ENCODE results near the gene MYL11.
"Not testable (repeated sequence)": the region's sequence is repeated elsewhere in the genome, so short reads cannot be mapped to it uniquely, and the experiment has no call there.

Gene MYL11, protein sequence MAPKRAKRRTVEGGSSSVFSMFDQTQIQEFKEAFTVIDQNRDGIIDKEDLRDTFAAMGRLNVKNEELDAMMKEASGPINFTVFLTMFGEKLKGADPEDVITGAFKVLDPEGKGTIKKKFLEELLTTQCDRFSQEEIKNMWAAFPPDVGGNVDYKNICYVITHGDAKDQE

DNA sequence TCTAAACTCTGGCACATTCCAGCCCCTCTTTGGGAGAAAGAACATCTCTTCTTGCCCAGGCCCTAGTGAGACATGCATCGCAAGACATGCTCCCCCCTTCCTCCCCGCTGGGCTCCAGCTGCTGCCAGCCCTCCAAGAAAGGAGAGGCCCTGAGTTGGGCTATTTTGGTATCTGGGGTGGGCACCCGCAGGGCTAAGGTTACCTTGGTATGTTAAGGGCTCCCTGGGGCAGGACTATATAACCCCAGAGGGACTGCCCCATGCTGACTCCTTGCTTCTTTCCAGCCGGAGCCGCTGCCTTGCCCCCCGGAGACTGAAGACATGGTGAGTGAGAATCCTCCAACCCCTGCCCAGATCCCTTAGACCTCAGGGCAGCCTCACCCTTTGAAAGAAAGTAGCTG lies at the start of gene MYL11:
TSS of gene MYL11 (plus strand) at position 265 of the 400 bp plus-strand sequence. CDS start at position 321, 56 bp downstream.
- no peak for DNase-seq

DNA sequence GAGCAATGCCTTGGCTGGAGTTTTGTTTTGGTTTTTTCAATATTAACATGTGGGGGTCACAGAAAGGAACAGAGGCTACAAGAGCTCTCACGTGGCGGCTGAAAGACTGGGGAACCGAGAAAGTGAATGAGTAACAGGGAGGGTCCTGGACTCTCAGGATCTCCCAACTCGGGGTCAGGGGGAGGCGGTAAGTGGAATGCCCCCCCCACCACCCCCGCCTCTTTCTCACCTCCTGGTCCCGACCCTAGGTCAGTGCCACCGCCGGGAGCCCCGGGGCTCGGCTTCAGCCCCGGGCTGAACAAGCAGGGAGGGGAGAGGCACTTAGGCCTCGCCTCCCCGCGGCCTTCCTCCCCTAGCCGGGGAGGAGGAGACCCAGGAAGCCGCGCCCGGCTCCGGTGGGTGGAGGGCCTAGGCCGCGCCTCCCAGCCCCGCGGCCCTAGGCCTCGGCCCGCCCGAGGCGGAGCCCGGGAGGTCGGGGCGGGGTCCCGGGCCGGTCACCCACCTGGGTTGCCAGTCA lies 40.1 kb upstream of the MYL11 start:
- DNase-seq: peak; percentile 71

GRCh38 chr16:30335028-30335597 lies 39.5 kb upstream of the MYL11 start:
- peak; percentile 69 for DNase-seq

DNA sequence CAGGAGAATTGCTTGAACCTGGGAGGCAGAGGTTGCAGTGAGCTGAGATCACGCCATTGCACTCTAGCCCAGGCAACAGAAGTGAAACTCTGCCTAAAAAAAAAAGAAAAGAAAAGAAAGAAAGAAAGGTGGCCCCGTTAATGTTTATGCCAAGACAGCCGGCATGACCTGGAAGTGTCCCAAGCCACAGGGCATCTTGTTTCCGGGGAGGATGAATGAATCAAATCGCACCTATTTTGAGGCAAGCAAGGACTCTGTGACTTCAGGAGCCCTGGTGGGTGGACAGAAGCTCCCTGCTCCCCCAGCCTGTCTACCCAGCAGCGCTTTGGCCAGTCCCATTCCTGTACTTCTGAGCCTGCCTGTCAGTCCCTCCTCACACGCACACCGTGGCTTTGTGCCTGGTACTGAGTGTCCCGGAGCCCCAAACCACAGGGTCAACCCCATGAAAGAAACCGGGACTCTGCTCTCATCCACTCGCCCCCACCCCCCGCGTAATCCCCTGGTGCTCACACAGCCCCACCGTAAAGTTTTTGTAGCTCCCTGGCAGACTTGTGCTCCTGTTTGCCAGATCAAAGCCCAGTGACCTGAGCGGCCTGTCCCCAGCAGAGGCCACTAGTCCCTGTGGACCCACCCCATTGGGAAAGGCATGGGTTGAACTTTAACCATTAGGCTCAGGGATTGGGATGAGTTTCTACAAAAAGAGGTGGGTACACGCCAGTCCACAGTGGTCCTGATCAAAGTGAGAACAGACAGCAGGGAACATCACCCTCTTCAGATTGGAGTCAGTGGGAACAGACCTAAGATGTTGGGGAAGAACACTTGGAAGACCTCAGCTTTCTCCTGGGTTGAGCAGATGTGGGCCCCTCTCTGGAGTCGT lies 38.8 kb upstream of the MYL11 start:
- no peak for DNase-seq

GRCh38 chr16:30337964-30338357 lies 36.6 kb upstream of the MYL11 start:
- not testable (repeated sequence) for DNase-seq

- not testable (repeated sequence) for DNase-seq
These were observed 35.9 kb upstream of the MYL11 start for GRCh38 chr16:30338715-30339114.

GRCh38 chr16:30340621-30341020 lies 34.0 kb upstream of the MYL11 start:
- no peak for DNase-seq

DNA sequence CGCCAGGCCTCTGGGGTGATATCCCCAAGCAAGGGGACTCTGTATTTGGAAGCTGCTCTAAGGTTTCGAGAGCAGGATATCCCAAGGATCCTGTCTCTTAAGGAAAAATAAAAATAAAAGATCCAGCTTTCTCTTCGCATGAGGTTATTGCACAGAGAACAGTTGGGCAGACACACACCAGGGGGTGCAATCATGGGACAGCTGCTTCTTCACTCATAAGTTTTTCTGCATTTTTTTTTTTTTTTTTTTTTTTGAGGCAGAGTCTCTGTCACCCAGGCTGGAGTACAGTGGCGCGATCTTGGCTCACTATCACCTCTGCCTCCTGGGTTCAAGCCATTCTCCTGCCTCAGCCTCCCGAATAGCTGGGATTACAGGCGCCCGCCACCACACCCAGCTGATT lies 32.6 kb upstream of the MYL11 start:
- DNase-seq: not testable (repeated sequence)

GRCh38 chr16:30342751-30343490 lies 31.7 kb upstream of the MYL11 start:
- DNase-seq: no peak

- not testable (repeated sequence) for DNase-seq
These were observed 31.1 kb upstream of the MYL11 start for GRCh38 chr16:30343491-30343820.

DNA sequence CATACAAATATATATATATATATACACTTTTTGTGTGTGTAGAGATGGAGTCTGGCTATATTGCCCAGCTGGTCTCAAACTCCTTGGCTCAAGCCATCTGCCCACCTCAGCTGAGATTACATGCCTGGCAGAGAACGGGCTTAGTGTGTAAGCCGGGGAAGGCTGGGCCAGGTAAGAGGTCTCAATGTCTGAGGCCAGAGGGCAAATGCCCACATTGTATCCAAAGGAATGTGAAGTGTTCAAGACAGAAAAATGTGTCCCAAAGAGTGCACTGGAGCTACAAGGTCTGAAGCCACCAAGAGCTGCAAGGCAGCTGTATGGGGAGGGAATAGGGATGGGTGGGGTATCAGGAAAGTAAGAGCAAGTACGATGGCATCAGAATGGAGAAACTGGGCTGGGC lies 28.3 kb upstream of the MYL11 start:
- DNase-seq: no peak

DNA sequence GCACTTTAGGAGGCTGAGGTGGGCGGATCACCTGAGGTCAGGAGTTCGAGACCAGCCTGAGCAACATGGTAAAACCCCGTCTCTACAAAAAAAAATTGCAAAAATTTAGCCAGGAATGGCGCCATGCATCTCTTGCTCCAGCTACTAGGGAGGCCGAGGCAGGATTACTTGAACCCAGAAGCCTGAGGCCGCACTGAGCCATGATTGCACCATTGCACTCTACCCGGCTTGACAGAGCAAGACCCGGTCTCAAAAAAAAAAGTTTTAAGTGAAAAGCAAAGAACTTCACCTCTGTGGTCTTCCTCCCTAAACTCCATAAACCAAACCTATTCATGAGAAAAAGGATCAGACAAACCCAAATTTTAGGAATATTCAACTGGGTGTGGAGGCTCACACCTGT lies 26.5 kb upstream of the MYL11 start:
- no peak for DNase-seq

GRCh38 chr16:30348929-30349328 lies 25.7 kb upstream of the MYL11 start:
- DNase-seq: no peak

GRCh38 chr16:30349675-30350074 lies 24.9 kb upstream of the MYL11 start:
- DNase-seq: no peak

- no peak for DNase-seq
These were observed 24.3 kb upstream of the MYL11 start for GRCh38 chr16:30350134-30350871.

DNA sequence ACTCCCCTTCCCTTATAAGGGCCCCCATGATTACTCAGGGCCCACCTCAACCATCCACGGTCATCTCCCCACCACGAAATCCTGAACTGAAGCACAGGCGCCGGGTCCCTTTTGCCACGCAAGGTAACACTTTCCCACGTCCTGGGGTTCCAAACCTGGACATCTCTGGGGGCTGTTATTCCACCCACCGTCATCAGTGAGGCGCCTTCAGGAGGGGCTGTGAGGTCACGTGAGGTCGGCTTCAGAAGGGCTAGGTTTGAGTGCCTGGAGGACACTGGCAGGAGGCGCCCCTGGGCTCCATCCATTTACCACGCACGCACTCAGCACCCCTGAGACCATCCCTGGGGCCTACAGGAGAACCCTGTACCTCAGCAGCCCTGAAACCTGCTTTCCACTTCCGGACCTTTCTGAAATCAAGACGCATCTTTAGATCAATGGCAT lies 23.6 kb upstream of the MYL11 start:
- DNase-seq: no peak

- DNase-seq: peak; percentile 72
These were observed 22.8 kb upstream of the MYL11 start for GRCh38 chr16:30351586-30352419.

DNA sequence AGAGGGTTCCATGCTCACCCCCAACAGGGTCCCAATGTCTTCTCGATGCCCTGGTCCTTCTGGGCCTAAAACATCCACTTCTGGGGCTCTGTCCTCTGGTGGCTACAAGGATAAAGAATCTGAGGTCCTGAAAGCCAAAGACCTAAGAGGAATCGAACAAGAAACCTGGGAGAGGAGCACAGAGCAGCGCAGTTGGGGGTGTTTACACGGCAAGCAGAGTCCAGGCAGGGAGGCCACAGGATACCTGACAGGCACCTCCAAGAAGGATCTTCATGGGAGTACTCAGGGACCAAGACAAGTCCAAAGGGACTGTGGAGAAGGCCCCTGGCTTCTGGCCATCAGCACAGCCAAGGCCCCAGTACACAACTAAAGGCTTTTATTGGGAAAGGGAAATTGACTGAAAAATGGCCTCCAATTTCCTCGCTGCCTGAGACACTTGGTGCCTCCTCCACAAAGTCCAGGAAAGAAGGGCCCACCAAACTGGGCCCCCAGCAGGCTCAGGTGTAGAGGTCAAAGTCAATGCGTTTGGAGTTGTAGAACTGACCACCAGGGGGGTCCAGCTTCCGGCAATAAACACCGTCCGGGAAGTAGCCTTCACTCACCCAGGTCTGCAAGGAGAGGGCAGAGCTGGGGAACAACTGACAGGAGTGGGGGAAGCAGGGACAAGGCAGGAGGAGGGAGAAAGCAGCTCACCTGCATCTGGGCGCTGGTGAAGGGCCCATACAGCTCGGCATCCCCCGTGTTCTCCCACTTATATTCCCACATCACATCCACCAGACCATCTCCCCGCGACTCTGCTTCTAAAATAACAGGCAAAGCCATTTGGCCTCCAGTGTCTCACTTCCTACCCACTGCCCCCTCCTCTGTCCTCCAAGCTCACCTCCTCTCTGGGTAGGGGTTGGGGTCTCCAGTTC lies 21.9 kb upstream of the MYL11 start:
- DNase-seq: no peak

DNA sequence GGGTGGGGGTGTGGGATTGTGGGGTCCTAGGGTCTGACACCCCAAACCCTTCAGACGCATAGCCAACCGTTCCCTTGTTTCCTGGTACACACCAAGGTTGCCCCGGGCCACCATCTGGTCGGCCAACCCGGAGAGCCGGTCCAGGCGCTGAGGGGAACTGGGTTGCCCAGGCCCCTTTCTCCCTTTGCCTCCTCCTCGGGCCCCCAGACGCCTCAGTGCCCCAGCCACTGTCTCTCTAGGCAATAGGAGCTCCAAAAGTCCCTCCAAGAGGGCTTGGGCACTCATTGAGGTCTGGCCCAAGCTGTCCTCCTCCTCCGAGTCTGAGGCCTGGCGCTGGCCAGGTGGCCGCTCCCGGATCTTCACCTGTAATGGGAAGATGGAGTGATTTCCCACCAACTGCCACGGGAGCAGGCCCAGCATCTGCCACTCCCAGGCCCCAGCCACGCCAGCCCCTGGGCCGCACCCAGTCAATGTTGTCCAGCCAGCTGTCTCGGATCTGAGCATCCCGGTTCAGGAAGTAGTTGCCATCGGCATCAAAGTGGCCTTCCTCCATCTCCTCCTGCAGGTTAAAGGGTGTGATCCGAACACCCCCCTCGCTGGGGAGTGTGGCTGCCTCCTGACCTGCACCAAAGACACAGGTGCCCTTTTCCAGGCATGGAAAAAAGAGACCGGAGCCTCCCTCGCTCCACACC lies 21.0 kb upstream of the MYL11 start:
- no peak for DNase-seq
